HepG2 (cell line): ENCODE data around the gene MYO18B. TPM values are rescaled to one million over a fixed set of nuclear protein-coding genes. Genes with fewer than 3 reads are reported as not detected.

Source experiments
- ATAC-seq: fragments of 200-7000 bp; cut with Tn5 transposase; 3 replicates; pipeline ENCODE4 v1.9.1; 2020; ENCODE audit warnings: mild to moderate bottlenecking, moderate library complexity
- BruUV-seq: library from RNA; stranded (reverse); fragments of 400-500 nt; replicated peaks from 2 replicates; lab custom pipeline; 2021; lab: Mats Ljungman, UMichigan
- CTCF ChIA-PET: fragments of 300-600 bp; formaldehyde crosslinking; extraction: SDS; loops from one replicate; lab custom pipeline; 2021; ENCODE audit warnings: low total read pairs, inconsistent platforms, low intra/inter-chr PET ratio; lab: Yijun Ruan, JAX
- POLR2A ChIA-PET: fragments of 350-600 bp; sonication (Branson Sonifier 250); formaldehyde crosslinking; loops from one replicate; lab custom pipeline; 2020; ENCODE audit warnings: antibody characterized with exemption, inconsistent platforms; lab: Yijun Ruan, JAX
- DNase-seq: peaks from one replicate; pipeline ENCODE4 v3.0.0-alpha.2; 2015; ENCODE audit warnings: low spot score
- FAIRE-seq: peaks from 3 replicates; lab custom pipeline; 2011; peaks lifted over from hg19 to GRCh38; lab: Jason Lieb, UNC
- H2AFZ ChIP-seq: one replicate; pipeline ENCODE4 v1.6.1; 2011; ENCODE audit warnings: low read length, inconsistent platforms
- H3K27ac ChIP-seq: fragments of 300-600 bp; 3 replicates; pipeline ENCODE4 v1.8.0; 2011; ENCODE audit warnings: mixed run types, mild to moderate bottlenecking, mixed read lengths, low read length, inconsistent platforms; ENCODE audit not compliant: insufficient read depth; ENCODE audit errors: extremely low read length
- H3K27me3 ChIP-seq, 2 experiments: fragments of 200-600 bp in 1 of 2; 2 replicates in 1 of 2; 3 replicates in 1 of 2; pipeline versions ENCODE4 v1.6.0 to v1.8.0; 2011; ENCODE audit warnings: low read length in 2 of 2, mild to moderate bottlenecking in 2 of 2, moderate library complexity in 2 of 2, inconsistent platforms in 1 of 2; ENCODE audit not compliant: insufficient read depth in 2 of 2, control insufficient read depth in 1 of 2
- H3K36me3 ChIP-seq, 2 experiments: fragments of 200-600 bp in 1 of 2; replicated peaks in 1 of 2; 2 replicates in 1 of 2; 3 replicates in 1 of 2; pipeline versions ENCODE4 v1.5.1 to v1.8.0; 2011; ENCODE audit warnings: low read length in 2 of 2, inconsistent platforms in 1 of 2; ENCODE audit not compliant: insufficient read depth in 2 of 2, control insufficient read depth in 1 of 2
- H3K4me1 ChIP-seq: 2 replicates; pipeline ENCODE4 v1.5.1; 2012; ENCODE audit warnings: low read length, inconsistent platforms; ENCODE audit not compliant: insufficient read depth
- H3K4me2 ChIP-seq: 2 replicates; pipeline ENCODE4 v1.6.0; 2011; ENCODE audit warnings: low read depth, low read length, inconsistent platforms
- H3K4me3 ChIP-seq, 3 experiments: fragments of 200-600 bp in 1 of 3; sonication (generic), shearing (Covaris generic) in 1 of 3; replicated peaks in 1 of 3; 2 replicates each; pipeline ENCODE4 v1.5.1; 2011 to 2016; ENCODE audit warnings: low read length in 3 of 3, inconsistent platforms in 2 of 3, low read depth in 2 of 3, mild to moderate bottlenecking in 2 of 3, control low read depth in 1 of 3, mixed read lengths in 1 of 3; ENCODE audit not compliant: insufficient read depth in 1 of 3
- H3K79me2 ChIP-seq: one replicate; pipeline ENCODE4 v1.6.1; 2011; ENCODE audit warnings: low read length, inconsistent platforms; ENCODE audit not compliant: insufficient read depth
- H3K9ac ChIP-seq: 2 replicates; pipeline ENCODE4 v1.6.0; 2011; ENCODE audit warnings: mild to moderate bottlenecking, low read depth, low read length, inconsistent platforms; ENCODE audit not compliant: insufficient read depth
- H3K9me3 ChIP-seq: 2 replicates; pipeline ENCODE4 v1.5.1; 2012; ENCODE audit warnings: mild to moderate bottlenecking, low read length
- H4K20me1 ChIP-seq: 2 replicates; pipeline ENCODE4 v1.6.0; 2011; ENCODE audit warnings: inconsistent platforms, mild to moderate bottlenecking, low read length, moderate library complexity; ENCODE audit not compliant: insufficient read depth
- AHDC1 ChIP-seq: sonication (generic); formaldehyde crosslinking; IDR thresholded peaks from 2 replicates; pipeline ENCODE4 v1.5.1; 2020; ENCODE audit warnings: mild to moderate bottlenecking, missing genetic modification reagents, borderline replicate concordance
- FOXP1 ChIP-seq, 2 experiments: fragments of 450-650 bp in 1 of 2; IDR thresholded peaks; 2 replicates each; pipeline ENCODE4 v1.6.1; 2017 to 2018; ENCODE audit warnings: antibody characterized with exemption in 1 of 2
- MEF2D ChIP-seq: sonication (generic); formaldehyde crosslinking; IDR thresholded peaks from 2 replicates; pipeline ENCODE4 v1.5.1; 2020; ENCODE audit warnings: mild to moderate bottlenecking, missing genetic modification reagents
- MLLT10 ChIP-seq: sonication (generic); formaldehyde crosslinking; IDR thresholded peaks from 2 replicates; pipeline ENCODE4 v1.4.0; 2020; ENCODE audit warnings: missing genetic modification reagents
- NFYB ChIP-seq: sonication (generic); formaldehyde crosslinking; IDR thresholded peaks from 2 replicates; pipeline ENCODE4 v1.4.0; 2020; ENCODE audit warnings: missing genetic modification reagents
- PLSCR1 ChIP-seq: sonication (generic); formaldehyde crosslinking; IDR thresholded peaks from 2 replicates; pipeline ENCODE4 v1.5.0; 2020; ENCODE audit warnings: missing genetic modification reagents, mild to moderate bottlenecking, borderline replicate concordance
- ZNF230 ChIP-seq: sonication (generic); formaldehyde crosslinking; IDR thresholded peaks from 2 replicates; pipeline ENCODE4 v1.4.0; 2020; ENCODE audit warnings: mild to moderate bottlenecking, missing genetic modification reagents
- ZSCAN5A ChIP-seq: sonication (generic); formaldehyde crosslinking; IDR thresholded peaks from 2 replicates; pipeline ENCODE4 v1.8.0; 2022; ENCODE audit warnings: mild to moderate bottlenecking, missing genetic modification reagents, borderline replicate concordance
- WGBS: methylation state at CpG from one replicate; pipeline ENCODE4 v1.1.6; 2017; ENCODE audit warnings: low lambda C conversion rate; 5-methylcytosine and 5-hydroxymethylcytosine counted together
- in situ Hi-C: cut with HindIII; loops from 2 replicates; pipeline ENCODE4 v1.10.0; 2017; ENCODE audit warnings: low pct_unique_long_range_greater_than_20kb; ENCODE audit not compliant: extremely low pct_ligation_motif_present
- intact Hi-C: fragments of 100-400 bp; cut with micrococcal nuclease; formaldehyde crosslinking; loops from one replicate; pipeline ENCODE4 v1.10.0; 2022; ENCODE audit not compliant: unreplicated experiment
- polyA plus RNA-seq, 8 experiments: library from polyadenylated mRNA; depleted of rRNA in 3 of 8; stranded (reverse) in 7 of 8; unstranded in 1 of 8; fragments of >200 nt; fragmentation: Illumina TruSeq in 4 of 8; extraction: Trizol in 4 of 8; gene quantifications; 2 replicates each; pipeline versions ENCODE4 v1.2.1 to v1.2.3, GENCODE V29; 2011 to 2016; ENCODE audit warnings: low read depth in 4 of 8, missing spikeins in 1 of 8, mixed read lengths in 1 of 8; ENCODE audit not compliant: insufficient read depth in 1 of 8
- total RNA-seq, 5 experiments: library from RNA; depleted of rRNA; stranded (reverse); fragments of >200 nt; fragmentation: Illumina TruSeq; extraction: Trizol; gene quantifications; 2 replicates each; pipeline ENCODE4 v1.2.3, GENCODE V29; 2016; ENCODE audit warnings: low read depth in 1 of 5

The MYO18B gene
- total and polyA plus RNA-seq, 2 of the 13 experiments (the other 11 are each of a cell fraction or from before 2014, with no cell fraction given): 0.01 TPM; not detected in 1

DNA sequence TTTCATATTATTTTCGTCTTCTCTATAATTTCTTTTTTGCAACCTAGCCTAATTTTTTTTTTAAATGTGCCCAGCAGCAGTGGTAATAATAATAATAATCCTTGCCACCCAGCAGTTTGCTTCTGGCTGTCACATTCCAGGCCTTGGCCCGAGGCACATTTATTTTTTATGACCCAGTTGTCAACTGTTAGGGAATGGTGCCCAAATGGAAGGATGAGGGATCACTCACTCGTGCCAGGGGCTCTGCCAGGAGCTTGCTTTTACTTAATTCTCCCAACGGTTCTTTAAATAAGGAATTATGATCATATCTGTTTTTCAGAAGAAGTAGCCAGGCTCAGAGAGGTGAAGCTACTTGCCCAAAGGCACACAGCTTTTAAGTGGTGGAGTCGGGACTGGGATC is 49.6 kb downstream of the MYO18B start:
- under 1% methylated on average over 5 of the region's 5 CpGs for WGBS
- Histone ChIP-seq H3K27me3 (peaks cover 3 to 16% of the 10 kb centered on the region in 2 experiments), H3K79me2 (no peaks in the 10 kb centered on the region), H3K9ac (no peak overlapping the region), H3K36me3 (no peaks in the 10 kb centered on the region), H3K4me2 (no peak overlapping the region), H3K4me3 (no peak overlapping the region), H2AFZ (no peak overlapping the region), H3K9me3 (no peaks in the 10 kb centered on the region), H4K20me1 (no peaks in the 10 kb centered on the region), H3K4me1 (no peaks in the 10 kb centered on the region), H3K27ac (no peak overlapping the region)
- DNase-seq (no peak), ATAC-seq (no peak), FAIRE-seq (no peak)
- intact Hi-C loops (no loop called here), in situ Hi-C loops (no loop called here)
- TF ChIP-seq ZNF230 (no peak), ZSCAN5A (no peak), AHDC1 (CRISPR knock-in tag) (no peak), MEF2D (no peak), NFYB (CRISPR knock-in tag) (no peak), FOXP1 (IDR thresholded peaks at IDR 0.05) (no peak), FOXP1 (CRISPR knock-in tag; IDR thresholded peaks at IDR 0.05) (no peak), MLLT10 (CRISPR knock-in tag) (no peak), PLSCR1 (CRISPR knock-in tag) (no peak)
- ChIA-PET POLR2A (no interaction called here), CTCF (no interaction called here)
- BruUV-seq: no TSS peak
